Esophagus squamous epithelium (tissue), 4 donors: ENCODE results near the gene CENPN.

Source experiments
- POLR2A ChIP-seq, 4 donors: fragments of 450-650 bp; IDR thresholded peaks; one replicate each; pipeline ENCODE4 v1.6.1; 2017; ENCODE audit warnings: antibody characterized with exemption in 4 of 4, mild to moderate bottlenecking in 4 of 4, moderate library complexity in 3 of 4
- TF ChIP-seq, protein P1 (sequence below), 6 experiments: fragments of 450-650 bp in 4 of 6; fragments of 200-600 bp in 2 of 6; sonication (generic) in 2 of 6; IDR thresholded peaks; one replicate each; pipeline ENCODE4 v1.5.1; 2016 to 2019; ENCODE audit warnings: antibody characterized with exemption in 6 of 6, mild to moderate bottlenecking in 4 of 6, moderate library complexity in 4 of 6

DNA sequence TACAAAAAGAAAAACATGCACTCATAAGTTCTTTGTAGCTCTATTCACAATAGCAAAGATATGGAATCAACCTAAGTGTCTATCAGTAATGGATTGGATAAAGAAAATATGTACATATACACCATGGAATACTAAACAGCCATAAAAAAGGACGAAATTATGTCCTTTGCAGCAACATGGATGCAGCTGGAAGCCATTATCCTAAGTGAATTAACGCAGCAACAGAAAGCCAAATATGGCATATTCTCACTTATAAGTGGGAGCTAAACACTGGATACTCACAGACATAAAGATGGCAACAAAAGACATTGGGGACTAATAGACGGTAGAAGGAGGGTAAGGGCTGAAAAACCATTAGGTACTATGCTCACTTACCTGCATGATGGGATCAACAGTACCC, 6.1 kb upstream of the CENPN start:
- TF ChIP-seq, protein P1, sequence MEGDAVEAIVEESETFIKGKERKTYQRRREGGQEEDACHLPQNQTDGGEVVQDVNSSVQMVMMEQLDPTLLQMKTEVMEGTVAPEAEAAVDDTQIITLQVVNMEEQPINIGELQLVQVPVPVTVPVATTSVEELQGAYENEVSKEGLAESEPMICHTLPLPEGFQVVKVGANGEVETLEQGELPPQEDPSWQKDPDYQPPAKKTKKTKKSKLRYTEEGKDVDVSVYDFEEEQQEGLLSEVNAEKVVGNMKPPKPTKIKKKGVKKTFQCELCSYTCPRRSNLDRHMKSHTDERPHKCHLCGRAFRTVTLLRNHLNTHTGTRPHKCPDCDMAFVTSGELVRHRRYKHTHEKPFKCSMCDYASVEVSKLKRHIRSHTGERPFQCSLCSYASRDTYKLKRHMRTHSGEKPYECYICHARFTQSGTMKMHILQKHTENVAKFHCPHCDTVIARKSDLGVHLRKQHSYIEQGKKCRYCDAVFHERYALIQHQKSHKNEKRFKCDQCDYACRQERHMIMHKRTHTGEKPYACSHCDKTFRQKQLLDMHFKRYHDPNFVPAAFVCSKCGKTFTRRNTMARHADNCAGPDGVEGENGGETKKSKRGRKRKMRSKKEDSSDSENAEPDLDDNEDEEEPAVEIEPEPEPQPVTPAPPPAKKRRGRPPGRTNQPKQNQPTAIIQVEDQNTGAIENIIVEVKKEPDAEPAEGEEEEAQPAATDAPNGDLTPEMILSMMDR (IDR thresholded peaks at IDR 0.05): no peak
- no peak for TF ChIP-seq POLR2A (IDR thresholded peaks at IDR 0.05)
